Measurements from ENCODE around the gene DCAF11. TPM values are rescaled to one million over a fixed set of nuclear protein-coding genes. Genes with fewer than 3 reads are reported as not detected.
A peak's percentile ranks its signal among the peaks of the same experiment; 100 is the strongest.

DCAF11 gene
- total RNA-seq, 1 donor from 2014 or later = 26.9 TPM

- no peaks in the 10 kb centered on the region for H3K36me3 Mint-ChIP-seq (ENCODE audit: low read depth, unreplicated experiment)
- Histone ChIP-seq H2AFZ (ENCODE audit: low read depth, low read length) (no peak overlapping the region), H3K4me1 (ENCODE audit: insufficient read depth, low read length) (peaks cover 31% of the 10 kb centered on the region), H3K79me2 (ENCODE audit: insufficient read depth, low read length) (peaks cover 59% of the 10 kb centered on the region), H3K4me2 (ENCODE audit: low read length) (peak overlapping the region; percentile 96), H3K27me3 (ENCODE audit: insufficient read depth, low read length) (no peaks in the 10 kb centered on the region), H3K4me3 (ENCODE audit: insufficient read depth, low read depth, low read length) (peak overlapping the region; percentile 93), H3K27ac (ENCODE audit: low read depth, low read length) (no peak overlapping the region), H4K20me1 (ENCODE audit: insufficient read depth, low read length) (peaks cover 25% of the 10 kb centered on the region), H3K36me3 (ENCODE audit: insufficient read depth, low read length) (peaks cover 17% of the 10 kb centered on the region), H3K9me3 (ENCODE audit: insufficient read depth, low read depth, low read length) (no peaks in the 10 kb centered on the region), H3K9ac (ENCODE audit: low read length) (peak overlapping the region; percentile 87)
- peak overlapping the region; percentile 88 for H3K27ac Mint-ChIP-seq (ENCODE audit: unreplicated experiment)
- H3K4me1 Mint-ChIP-seq (ENCODE audit: low read depth, unreplicated experiment) = peaks cover 30% of the 10 kb centered on the region
- no peak for FAIRE-seq
- no peaks in the 10 kb centered on the region for H3K9me3 Mint-ChIP-seq (ENCODE audit: unreplicated experiment)
- TF ChIP-seq, protein P1, sequence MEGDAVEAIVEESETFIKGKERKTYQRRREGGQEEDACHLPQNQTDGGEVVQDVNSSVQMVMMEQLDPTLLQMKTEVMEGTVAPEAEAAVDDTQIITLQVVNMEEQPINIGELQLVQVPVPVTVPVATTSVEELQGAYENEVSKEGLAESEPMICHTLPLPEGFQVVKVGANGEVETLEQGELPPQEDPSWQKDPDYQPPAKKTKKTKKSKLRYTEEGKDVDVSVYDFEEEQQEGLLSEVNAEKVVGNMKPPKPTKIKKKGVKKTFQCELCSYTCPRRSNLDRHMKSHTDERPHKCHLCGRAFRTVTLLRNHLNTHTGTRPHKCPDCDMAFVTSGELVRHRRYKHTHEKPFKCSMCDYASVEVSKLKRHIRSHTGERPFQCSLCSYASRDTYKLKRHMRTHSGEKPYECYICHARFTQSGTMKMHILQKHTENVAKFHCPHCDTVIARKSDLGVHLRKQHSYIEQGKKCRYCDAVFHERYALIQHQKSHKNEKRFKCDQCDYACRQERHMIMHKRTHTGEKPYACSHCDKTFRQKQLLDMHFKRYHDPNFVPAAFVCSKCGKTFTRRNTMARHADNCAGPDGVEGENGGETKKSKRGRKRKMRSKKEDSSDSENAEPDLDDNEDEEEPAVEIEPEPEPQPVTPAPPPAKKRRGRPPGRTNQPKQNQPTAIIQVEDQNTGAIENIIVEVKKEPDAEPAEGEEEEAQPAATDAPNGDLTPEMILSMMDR (IDR thresholded peaks at IDR 0.05; ENCODE audit: insufficient read depth, low read depth, low read length) = no peak
- TF ChIP-seq EZH2 (IDR thresholded peaks at IDR 0.05; ENCODE audit: insufficient read depth, low read length) = no peak
- peak overlapping the region; percentile 96 for H3K4me3 Mint-ChIP-seq (ENCODE audit: unreplicated experiment)
- no peaks in the 10 kb centered on the region for H3K27me3 Mint-ChIP-seq (ENCODE audit: low read depth, unreplicated experiment)
- DNase-seq (ENCODE audit: low read depth) = no peak
Observed at GRCh38 chr14:24145219-24145618, 30.6 kb downstream of the DCAF11 start.

- H3K4me1 ChIP-seq (ENCODE audit: insufficient read depth, low read length) = peaks cover 31% of the 10 kb centered on the region
- Mint-ChIP-seq H3K4me3 (ENCODE audit: unreplicated experiment) (peak overlapping the region; percentile 96), H3K9me3 (ENCODE audit: unreplicated experiment) (no peaks in the 10 kb centered on the region), H3K27me3 (ENCODE audit: low read depth, unreplicated experiment) (no peaks in the 10 kb centered on the region), H3K4me1 (ENCODE audit: low read depth, unreplicated experiment) (peaks cover 30% of the 10 kb centered on the region), H3K36me3 (ENCODE audit: low read depth, unreplicated experiment) (no peaks in the 10 kb centered on the region), H3K27ac (ENCODE audit: unreplicated experiment) (peak overlapping the region; percentile 88)
- H3K36me3 ChIP-seq (ENCODE audit: insufficient read depth, low read length) = peaks cover 19% of the 10 kb centered on the region
- H3K4me2 ChIP-seq (ENCODE audit: low read length) = peak overlapping the region; percentile 96
- peak overlapping the region; percentile 93 for H3K4me3 ChIP-seq (ENCODE audit: insufficient read depth, low read depth, low read length)
- H3K27me3 ChIP-seq (ENCODE audit: insufficient read depth, low read length) = no peaks in the 10 kb centered on the region
- H4K20me1 ChIP-seq (ENCODE audit: insufficient read depth, low read length) = peaks cover 31% of the 10 kb centered on the region
- H3K27ac ChIP-seq (ENCODE audit: low read depth, low read length) = peak overlapping the region; percentile 83
- H2AFZ ChIP-seq (ENCODE audit: low read depth, low read length) = peak overlapping the region; percentile 76
- H3K9ac ChIP-seq (ENCODE audit: low read length) = peak overlapping the region; percentile 87
- TF ChIP-seq EZH2 (IDR thresholded peaks at IDR 0.05; ENCODE audit: insufficient read depth, low read length) = no peak
- TF ChIP-seq, protein P1 (IDR thresholded peaks at IDR 0.05; ENCODE audit: insufficient read depth, low read depth, low read length) = no peak
- FAIRE-seq = no peak
- H3K9me3 ChIP-seq (ENCODE audit: insufficient read depth, low read depth, low read length) = no peaks in the 10 kb centered on the region
- peaks cover 56% of the 10 kb centered on the region for H3K79me2 ChIP-seq (ENCODE audit: insufficient read depth, low read length)
- DNase-seq (ENCODE audit: low read depth) = peak; percentile 69
Observed at GRCh38 chr14:24145690-24146452, 31.3 kb downstream of the DCAF11 start.

DNA sequence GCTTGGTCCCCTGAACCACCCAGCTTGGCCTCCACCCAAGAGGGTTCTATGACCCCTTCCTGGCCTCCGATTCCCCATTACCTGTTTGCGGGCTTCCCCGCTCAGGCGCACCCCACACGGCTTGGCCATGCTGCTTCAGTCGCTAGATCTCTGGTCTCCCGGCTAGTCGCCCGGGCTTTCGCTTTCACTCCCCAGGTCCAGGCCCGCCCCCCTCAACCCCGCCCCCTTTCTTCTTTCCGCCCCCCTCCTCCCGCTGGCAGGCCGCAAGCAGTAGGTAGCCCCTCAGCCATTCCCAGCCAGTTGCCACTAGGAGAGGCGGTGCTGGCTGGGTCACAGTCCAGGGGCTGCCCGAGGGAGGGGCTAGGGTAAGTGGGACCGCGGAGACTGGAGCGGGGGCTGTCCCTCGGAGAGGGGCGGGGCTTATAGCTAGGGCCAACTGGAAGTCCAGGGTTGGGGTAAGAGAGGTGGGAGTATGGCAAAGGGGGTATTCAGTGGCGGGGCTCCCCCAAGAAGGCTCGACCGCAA lies 31.9 kb downstream of the DCAF11 start, which contains the start of gene PSME2:
TSS of gene PSME2 (minus strand) at position 158 of the 525 bp plus-strand sequence. CDS start at position 129, 29 bp downstream.
- H3K79me2 ChIP-seq (ENCODE audit: insufficient read depth, low read length) = peaks cover 55% of the 10 kb centered on the region
- H3K4me3 ChIP-seq (ENCODE audit: insufficient read depth, low read depth, low read length) = peak within 1 kb of the TSS; percentile 93
- no peaks in the 10 kb centered on the region for H3K36me3 Mint-ChIP-seq (ENCODE audit: low read depth, unreplicated experiment)

More for the DNA sequence above, 31.9 kb downstream of the DCAF11 start, which contains the start of gene PSME2:
- Mint-ChIP-seq H3K27me3 (ENCODE audit: low read depth, unreplicated experiment) (no peaks in the 10 kb centered on the region), H3K4me1 (ENCODE audit: low read depth, unreplicated experiment) (peaks cover 30% of the 10 kb centered on the region), H3K27ac (ENCODE audit: unreplicated experiment) (peak within 1 kb of the TSS; percentile 88), H3K4me3 (ENCODE audit: unreplicated experiment) (peak within 1 kb of the TSS; percentile 96), H3K9me3 (ENCODE audit: unreplicated experiment) (no peaks in the 10 kb centered on the region)
- DNase-seq (ENCODE audit: low read depth) (peak; percentile 94), FAIRE-seq (no peak)
- H3K27me3 ChIP-seq (ENCODE audit: insufficient read depth, low read length) = no peaks in the 10 kb centered on the region
- peak within 1 kb of the TSS; percentile 96 for H3K4me2 ChIP-seq (ENCODE audit: low read length)
- no peak for TF ChIP-seq EZH2 (IDR thresholded peaks at IDR 0.05; ENCODE audit: insufficient read depth, low read length)
- TF ChIP-seq, protein P1 (IDR thresholded peaks at IDR 0.05; ENCODE audit: insufficient read depth, low read depth, low read length) = no peak
- H3K36me3 ChIP-seq (ENCODE audit: insufficient read depth, low read length) = peaks cover 24% of the 10 kb centered on the region
- H4K20me1 ChIP-seq (ENCODE audit: insufficient read depth, low read length) = peaks cover 36% of the 10 kb centered on the region
- H2AFZ ChIP-seq (ENCODE audit: low read depth, low read length) = peak within 1 kb of the TSS; percentile 79
- H3K27ac ChIP-seq (ENCODE audit: low read depth, low read length) = peak within 1 kb of the TSS; percentile 83
- H3K9me3 ChIP-seq (ENCODE audit: insufficient read depth, low read depth, low read length) = no peaks in the 10 kb centered on the region
- H3K4me1 ChIP-seq (ENCODE audit: insufficient read depth, low read length) = peaks cover 31% of the 10 kb centered on the region
- peak within 1 kb of the TSS; percentile 87 for H3K9ac ChIP-seq (ENCODE audit: low read length)

Measured in astrocyte (in vitro differentiated cells and primary cell).